ENCODE measurements around the gene NBPF1.
"Not testable (repeated sequence)": the region's sequence is repeated elsewhere in the genome, so short reads cannot be mapped to it uniquely, and the experiment has no call there.

The NBPF1 gene

DNA sequence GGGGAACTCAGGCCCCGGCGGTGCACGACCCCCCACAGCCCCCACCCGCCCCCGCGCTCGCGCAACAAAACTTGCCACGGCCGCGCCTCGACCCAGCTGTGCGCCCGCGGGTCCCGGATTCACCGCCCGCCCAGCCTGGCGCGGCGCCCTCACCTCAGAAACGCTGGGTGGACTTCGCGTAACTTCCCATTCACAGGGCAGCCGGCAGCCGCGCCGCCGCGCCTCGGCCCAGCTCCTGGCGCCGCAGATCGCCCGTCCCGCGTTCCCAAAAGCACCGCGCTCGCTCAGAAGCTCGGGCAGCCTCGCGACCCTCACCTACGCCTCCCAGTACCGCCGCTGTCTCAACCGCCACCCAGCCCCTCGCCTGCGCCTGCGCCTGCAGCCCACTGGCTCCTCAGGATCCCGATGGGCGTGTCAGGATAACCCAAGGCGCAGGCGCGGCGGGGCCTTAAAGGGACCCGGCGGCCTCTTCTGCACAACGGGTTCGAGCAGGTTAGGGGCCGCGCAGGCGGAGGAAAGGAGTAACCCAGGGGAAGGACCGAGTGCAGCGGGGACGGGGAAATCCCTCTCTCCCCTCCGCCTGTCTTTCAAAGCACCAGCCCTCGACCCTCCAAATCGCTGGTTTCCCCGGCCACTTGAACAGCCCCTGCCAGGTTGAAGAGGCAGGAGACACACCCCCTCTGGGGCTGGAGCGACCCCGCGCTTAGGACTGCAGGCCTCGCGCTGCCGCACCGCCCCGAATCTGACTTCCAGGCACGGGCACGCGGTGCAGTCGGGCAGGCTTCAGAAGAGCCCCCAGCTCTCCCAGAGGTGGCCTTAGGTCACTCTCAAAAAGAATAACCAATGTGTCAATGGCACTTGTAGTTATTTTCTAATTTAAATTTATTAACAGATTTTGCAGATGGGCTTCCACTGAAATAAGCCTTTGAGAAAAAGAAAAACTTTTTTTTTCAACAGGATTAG lies at the start of gene NBPF1:
TSS of gene NBPF1 (minus strand) at position 380 of the 963 bp plus-strand sequence.
- DNase-seq, result peak; percentile 90

DNA sequence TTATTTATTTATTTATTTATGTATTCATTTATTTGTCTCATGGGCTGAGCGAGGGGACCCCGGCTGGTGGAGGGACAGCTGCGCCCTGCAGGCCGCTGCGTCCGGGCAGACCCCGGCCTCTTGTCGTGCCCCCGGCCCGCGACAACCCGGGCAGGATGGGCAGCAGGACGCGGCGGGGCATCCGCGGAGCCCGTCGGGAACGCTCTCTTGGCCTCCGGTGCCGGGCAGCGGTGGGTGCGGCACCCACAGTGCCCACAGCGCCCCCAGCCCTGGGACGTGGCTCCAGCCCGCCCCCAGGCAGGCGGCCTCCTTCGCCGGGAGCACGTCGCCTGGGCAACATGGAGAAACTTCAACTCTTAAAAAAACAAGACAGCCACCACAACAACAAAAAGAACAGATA lies 44.9 kb upstream of the NBPF1 start:
- DNase-seq, result not testable (repeated sequence)

DNA sequence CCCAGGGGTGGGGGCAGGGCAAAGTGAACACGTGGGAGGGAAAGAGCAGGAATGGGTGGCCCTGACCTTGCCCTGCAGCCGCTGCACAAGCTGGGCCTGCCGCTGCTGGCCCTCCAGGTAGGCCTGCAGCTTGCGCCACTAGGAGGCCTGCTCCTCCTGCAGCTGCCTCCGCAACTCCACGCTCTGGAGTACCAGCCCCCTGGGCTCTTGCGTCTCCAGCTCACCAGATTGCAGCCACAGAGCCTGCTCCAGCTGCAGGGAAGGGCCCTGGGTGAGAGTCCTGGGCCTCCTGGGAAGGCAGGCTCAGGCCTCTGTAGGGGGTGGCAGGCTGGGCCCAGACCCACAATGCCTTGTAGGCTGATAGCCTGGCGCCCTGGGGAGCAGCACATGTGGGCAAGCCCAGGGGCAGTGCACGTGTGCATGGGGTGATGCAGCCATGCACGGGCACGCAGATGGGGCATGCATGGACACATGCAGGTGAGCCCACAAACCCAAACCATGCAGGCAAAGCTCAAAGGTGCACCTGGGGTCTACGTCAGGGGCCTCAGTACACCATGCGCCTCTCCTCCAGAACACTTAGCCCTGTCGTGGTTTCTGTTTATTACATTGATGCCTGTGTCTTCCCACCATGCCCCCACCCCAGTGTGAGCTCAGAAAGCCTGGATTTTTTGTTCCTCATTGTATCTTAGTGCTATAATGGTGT lies 43.8 kb upstream of the NBPF1 start:
- not testable (repeated sequence) for DNase-seq

DNA sequence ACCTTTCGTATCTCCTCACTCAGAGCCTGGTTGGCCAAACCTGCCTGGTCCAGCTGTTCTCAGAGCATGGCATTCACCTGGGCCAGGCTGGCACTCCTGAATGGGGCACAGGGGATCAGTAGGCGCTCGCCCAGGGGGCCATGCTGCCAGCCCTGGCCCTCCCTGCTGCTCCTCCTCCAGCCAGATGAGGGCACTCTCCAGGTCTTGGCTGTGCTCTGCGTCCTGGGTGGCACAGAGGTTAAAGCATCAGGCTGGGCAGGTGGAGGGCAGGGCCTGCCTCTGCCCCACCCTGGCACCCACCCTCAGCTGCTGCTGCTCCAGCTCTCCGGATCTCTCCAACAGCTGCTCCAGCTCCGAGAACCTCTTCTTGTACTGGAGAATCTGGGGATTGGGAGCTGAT lies 43.2 kb upstream of the NBPF1 start:
- DNase-seq, result not testable (repeated sequence)

DNA sequence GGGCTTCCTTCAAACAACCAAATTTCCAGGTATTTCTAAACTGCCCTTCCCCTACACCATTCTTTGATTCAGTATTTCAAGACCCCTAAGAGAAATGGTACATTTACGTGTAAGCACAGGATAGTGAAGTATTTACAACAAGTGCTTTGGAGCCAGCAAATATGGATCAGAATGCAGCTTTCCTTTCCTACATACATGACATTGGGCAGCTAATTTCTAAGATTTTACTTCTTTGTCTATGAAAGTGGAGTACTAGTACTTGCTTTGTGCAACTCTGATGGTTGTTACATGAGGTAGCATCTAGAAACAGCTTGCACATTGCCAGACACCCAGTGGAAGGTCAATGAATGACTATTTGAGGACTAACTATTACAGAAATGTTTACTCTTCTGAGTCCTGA lies 38.2 kb upstream of the NBPF1 start:
- DNase-seq, result not testable (repeated sequence)

DNA sequence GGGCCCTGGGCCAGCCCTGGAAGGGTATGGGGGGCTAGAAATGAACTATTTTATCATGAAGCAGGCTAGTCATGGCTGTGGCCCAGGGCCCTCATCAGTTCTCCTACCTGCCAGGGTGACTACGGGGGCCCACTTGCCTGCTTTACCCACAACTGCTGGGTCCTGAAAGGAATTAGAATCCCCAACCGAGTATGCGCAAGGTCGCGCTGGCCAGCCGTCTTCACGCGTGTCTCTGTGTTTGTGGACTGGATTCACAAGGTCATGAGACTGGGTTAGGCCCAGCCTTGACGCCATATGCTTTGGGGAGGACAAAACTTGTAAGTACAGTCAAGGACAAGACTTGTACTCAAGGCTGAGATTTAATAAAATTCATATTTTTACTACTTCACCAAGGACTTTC lies 36.6 kb upstream of the NBPF1 start:
- DNase-seq, result not testable (repeated sequence)

DNA sequence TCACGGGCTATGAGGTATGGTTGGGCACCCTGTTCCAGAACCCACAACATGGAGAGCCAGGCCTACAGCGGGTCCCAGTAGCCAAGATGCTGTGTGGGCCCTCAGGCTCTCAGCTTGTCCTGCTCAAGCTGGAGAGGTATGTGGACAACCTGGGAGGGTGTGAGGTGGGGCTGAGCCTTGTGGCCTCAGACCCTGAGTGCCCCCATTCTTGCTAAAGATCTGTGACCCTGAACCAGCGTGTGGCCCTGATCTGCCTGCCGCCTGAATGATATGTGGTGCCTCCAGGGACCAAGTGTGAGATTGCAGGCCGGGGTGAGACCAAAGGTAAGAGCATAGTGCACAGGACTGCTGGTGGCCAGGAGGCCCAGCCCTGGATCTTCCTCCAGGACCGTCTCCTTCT lies 36.0 kb upstream of the NBPF1 start:
- peak; percentile 28 for DNase-seq

DNA sequence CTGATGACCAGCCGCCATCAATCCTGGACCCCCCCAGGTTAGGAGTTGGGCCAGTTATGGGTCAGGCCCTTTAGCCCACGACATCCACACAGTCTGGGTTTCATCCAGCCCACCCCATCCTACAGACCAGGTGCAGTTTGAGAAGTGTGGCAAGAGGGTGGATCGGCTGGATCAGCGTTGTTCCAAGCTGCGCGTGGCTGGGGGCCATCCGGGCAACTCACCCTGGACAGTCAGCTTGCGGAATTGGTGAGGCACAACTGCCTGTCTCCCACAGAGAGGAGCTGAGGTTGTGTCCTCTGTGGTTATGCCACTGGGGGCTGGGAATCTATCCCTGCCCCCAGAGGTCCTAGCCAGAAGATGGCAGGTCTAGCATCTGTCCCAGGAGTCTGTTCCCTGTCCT lies 35.4 kb upstream of the NBPF1 start:
- DNase-seq, result peak; percentile 24

DNA sequence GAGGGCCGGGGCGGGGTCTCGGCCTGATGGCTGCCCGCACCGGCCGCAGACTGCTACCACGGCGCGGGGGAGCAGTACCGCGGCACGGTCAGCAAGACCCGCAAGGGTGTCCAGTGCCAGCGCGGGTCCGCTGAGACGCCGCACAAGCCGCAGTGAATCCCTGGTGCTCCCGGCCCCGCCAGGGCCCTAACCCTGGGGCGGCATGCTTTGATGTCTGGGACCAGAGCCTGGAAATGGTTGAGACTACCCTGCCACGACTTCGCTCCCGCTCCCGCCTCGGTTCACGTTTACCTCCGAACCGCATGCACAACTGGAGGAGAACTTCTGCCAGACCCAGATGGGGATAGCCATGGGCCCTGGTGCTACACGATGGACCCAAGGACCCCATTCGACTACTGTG lies 34.9 kb upstream of the NBPF1 start:
- peak; percentile 30 for DNase-seq

DNA sequence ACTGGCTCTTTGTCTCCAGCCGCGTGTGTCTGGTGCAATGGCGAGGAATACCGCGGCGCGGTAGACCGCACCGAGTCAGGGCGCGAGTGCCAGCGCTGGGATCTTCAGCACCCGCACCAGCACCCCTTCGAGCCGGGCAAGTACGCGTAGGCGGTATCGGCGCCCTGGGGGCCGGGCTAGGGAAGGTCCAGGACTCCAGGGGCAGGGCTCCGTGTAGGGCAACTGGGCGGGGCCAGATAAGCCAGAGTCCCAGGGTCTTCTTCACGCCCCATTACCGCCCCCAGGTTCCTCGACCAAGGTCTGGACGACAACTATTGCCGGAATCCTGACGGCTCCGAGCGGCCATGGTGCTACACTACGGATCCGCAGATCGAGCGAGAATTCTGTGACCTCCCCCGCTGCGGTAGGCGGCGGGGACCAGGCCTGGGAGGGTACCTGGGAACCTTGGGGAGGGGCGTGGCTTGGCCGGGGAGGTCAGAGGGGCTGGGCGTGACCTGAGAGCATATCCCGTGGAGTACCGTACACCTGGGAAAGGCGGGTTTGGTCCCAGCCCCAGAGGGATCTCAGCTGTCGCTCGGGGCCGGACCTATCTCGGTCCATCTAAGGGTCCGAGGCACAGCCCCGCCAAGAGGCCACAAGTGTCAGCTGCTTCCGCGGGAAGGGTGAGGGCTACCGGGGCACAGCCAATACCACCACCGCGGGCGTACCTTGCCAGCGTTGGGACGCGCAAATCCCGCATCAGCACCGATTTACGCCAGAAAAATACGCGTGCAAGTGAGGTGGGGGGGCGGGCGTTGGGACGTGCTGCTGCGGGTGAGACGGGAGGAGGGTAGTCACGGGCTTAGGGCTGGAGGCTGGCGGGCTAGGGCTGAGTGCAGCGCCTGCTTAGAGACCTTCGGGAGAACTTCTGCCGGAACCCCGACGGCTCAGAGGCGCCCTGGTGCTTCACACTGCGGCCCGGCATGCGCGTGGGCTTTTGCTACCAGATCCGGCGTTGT lies 34.1 kb upstream of the NBPF1 start:
- peak; percentile 42 for DNase-seq

DNA sequence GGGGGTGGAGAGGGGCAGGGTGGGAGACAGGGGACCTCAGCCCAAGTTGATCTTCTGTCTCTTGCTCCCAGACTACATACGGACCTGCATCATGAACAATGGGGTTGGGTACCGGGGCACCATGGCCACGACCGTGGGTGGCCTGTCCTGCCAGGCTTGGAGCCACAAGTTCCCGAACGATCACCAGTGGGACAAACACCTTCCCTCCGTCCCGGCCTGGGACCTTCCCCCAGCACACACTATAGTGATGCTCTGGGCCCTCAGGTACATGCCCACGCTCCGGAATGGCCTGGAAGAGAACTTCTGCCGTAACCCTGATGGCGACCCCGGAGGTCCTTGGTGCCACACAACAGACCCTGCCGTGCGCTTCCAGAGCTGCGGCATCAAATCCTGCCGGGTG lies 33.4 kb upstream of the NBPF1 start:
- not testable (repeated sequence) for DNase-seq

DNA sequence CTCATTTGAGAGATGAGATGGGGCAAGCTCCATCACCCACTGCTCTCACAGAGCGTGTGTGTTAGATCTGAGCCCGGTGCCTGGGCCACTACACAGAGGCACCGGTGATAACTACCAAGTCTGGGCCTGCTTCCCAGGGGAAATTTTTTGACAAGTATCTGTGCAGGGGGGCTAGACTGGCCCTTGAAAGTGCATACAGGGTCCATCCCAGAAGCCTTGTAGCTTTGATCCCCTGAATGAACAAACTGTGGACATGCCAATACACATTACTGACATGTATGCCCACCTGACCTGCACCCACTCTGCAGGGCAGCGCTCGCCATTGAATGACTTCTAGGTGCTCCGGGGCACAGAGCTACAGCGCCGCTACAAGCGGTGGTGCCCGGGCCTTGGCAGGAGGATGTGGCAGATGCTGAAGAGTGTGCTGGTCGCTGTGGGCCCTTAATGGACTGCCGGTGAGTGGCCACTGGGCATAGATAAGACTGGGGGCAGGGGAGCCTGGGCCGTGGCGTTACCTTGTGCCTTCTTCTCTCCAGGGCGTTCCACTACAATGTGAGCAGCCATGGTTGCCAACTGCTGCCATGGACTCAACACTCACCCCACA lies 32.8 kb upstream of the NBPF1 start:
- DNase-seq, result peak; percentile 33

DNA sequence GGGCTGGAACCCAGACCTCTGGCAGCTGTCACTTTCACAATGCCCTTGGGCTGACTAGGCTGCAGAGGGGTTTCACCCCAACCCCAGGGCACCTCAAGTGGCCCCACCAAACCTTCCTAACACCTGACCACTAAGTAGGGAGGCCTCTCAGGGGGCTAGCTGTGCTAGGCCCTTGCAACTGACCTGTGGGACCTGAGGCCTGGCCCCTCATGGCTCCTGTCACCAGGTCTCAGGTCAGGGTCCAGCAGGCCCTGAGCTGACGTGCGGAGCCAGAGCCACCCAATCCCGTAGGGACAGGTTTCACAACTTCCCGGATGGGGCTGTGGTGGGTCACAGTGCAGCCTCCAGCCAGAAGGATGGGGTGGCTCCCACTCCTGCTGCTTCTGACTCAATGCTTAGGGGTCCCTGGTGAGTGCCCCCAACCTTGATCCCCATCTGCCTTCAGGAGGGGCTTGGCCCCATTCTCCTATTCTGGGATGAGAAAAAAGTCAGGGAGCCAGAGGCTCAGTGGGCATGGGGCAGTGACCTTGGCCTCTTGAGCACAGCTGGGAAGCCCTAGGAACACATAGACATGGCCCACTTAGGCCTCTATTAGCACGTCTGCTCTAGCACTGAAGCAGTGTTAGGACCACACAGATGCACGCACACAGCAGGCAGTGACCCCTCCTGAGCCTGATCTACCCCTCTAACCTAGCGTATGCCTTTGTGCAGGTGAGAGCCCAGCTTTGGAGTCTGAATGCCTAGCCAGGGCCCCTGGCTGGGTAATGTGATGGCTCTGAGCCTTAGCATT lies 32.1 kb upstream of the NBPF1 start:
- not testable (repeated sequence) for DNase-seq

DNA sequence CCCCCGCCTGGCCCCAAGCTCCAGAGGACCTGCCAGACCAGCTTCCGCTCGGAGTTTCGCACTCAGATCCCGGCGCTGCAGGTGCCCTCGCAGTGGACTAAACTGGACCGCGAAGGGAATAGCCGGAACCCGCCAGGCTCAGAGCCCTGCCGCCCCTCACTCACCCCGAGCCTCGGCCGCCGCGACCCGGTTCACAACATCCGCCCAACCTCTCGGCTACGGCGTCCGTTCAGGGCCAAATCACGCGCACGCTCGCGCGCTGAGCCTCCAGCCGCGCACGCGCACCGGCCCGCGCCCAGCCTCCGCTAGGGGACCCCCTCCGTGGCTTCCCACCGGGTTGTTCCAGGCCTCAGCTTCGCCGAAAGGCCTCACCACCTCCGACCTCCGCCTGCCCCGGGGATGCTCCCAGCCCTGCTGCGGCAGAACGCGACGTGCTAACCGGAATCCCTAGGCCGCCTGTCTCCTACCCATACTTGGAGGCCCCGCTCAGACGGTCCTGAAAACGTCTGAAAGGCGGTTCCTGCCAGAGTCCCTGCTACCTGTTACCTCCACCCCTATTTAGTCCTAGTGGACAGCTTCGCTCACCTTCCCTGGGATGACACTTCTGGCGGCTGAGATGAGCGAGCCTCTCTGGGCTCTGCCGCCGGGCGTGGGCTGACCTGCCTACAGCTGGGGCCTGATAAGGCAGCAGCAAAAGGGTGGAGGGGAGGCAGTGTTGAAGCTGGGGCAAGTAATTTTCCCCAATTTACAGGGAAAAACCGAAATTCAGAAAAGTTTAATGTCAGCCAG lies 31.3 kb upstream of the NBPF1 start:
- DNase-seq, result peak; percentile 100

DNA sequence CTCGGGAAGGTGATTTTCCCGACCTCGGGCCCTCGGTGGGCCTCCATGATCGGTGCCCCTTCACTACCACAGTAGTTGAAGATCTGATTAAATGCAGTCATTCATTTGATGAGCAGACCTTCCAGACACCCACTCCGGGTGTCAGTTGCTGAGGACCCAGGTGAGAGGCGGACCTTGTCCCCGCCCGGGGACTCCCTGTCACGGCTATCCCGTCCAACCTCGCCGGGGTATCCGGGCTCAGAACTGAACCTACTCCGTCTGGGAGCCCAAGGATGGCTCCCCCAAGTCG lies 30.8 kb upstream of the NBPF1 start:
- no peak for DNase-seq

DNA sequence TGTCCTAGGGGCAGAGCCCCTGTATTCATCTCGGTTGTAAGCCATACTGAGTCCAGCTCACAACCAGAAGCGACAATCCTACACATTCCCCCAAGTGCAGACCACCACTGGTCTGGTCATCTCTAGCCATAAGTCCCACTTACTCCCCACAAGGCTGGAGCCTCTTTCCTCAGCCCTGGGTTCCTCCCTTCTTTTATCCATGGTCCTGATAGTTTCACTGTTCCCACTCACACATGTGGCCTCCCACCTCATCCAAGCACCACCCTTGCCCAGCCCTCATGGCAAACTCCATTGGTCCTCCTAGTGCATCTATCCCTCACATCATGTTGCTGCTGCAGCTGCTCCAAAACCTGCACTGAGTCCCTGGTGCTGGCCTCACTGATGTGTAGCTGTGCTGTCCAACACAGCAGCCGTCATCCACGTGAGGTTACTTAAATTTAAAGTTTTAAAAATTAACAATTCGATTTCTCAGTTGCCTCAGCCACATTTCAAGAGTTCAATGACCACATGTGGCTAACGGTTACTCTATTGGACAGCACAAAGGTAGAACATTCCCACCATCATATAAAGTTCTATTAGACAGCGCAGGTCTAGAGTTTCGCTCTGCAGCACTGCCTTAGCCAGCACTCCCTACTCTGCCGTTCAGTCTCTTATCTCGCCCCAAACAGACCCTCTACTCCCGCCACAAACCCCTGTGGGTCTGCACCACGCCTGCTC lies 30.3 kb upstream of the NBPF1 start:
- peak; percentile 34 for DNase-seq

DNA sequence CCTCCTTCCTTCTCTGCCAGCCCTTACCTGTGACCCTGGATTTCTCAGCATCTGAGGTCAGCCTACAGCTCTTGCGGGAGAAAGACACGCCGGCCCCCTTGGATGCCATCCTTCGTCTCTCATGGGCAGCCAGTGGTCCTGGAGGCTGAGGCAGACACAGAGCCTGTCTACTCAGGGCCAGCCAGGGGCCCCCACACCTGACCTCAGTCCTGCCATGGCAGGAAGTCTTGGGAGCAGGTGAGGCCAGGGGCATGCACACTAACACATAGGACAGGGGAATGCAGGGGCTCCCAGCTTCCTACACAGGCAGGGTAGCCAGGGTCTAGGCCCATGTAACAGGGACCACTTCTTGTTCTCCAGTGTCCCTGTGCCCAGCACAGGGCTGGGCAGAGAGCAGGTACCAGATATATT lies 29.6 kb upstream of the NBPF1 start:
- peak; percentile 37 for DNase-seq

DNA sequence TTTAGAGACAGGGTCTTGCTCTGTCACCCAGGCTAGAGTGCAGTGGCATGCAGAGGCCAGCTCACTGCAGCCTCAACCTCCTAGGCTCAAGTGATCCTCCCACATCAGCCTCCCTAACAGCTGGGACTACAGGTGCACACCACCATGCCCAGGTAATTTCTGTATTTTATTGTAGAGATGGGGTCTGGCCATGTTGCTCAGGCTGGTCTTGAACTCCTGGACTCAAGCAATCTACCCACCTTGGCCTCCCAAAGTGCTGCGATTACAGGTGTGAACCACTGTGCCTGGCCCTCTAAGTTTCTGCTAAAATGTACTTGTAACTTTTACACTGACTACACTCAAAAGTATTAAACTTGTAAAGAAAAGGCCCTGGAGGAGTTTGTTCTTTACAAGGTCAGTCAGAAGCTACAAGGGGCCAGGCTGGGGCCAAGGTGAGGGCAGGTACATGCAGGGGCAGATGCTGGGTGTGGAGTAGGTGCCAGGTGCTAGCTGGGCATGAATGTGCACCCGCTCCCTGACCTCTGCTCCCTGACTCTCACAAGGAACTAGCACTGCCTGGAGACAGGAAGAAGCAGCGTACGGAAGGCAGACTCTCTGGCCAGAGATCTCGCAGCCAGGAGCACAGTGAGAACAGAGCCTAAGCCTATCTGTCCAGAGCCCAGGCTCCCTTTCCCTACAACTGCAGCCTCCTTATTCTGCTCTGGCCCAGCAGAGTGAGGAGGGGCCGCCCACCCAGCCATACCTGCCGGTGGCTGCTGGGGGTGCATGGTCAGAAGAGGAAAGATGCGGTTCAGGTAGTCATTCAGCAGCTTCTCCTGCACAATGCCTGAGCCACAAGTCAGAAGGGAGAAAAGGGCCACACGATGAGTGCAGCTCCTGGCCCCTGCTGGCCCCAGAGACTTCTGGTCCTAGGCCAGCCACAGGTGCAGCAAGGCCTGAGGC lies 28.9 kb upstream of the NBPF1 start:
- DNase-seq, result peak; percentile 32
